GM10266 (cell line): ENCODE results near the gene INPPL1.
"Not testable (repeated sequence)": the region's sequence is repeated elsewhere in the genome, so short reads cannot be mapped to it uniquely, and the experiment has no call there.

ENCODE experiments used
- DNase-seq: peaks from one replicate; pipeline ENCODE4 v3.0.0; 2012; ENCODE audit errors: extremely low spot score
- TF ChIP-seq, protein P1 (sequence below): IDR thresholded peaks from 2 replicates; pipeline ENCODE4 v1.5.1; 2012; ENCODE audit warnings: mild to moderate bottlenecking, low read depth; ENCODE audit not compliant: control insufficient read depth, insufficient read depth; ENCODE audit errors: missing control alignments

INPPL1 gene

DNA sequence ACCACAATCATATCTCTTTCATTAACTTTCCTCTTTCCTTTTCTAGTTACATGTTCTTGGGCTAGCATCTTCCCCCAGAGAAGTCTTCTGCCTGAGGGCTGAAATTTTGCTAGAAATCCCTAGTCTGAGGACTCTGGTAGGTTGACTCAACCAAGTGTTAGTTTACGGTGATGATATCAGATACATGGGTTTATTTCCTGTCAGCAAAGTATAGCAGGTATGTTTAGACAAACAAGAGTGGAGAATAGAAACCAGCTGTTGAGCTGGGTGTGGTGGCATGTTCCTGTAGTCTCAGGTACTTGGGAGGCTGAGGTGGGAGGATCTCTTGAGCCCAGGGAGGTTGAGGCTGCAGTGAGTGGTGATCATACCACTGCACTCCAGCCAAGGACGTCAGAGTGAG lies 21.4 kb upstream of the INPPL1 start:
- DNase-seq, result no peak
- TF ChIP-seq, protein P1, sequence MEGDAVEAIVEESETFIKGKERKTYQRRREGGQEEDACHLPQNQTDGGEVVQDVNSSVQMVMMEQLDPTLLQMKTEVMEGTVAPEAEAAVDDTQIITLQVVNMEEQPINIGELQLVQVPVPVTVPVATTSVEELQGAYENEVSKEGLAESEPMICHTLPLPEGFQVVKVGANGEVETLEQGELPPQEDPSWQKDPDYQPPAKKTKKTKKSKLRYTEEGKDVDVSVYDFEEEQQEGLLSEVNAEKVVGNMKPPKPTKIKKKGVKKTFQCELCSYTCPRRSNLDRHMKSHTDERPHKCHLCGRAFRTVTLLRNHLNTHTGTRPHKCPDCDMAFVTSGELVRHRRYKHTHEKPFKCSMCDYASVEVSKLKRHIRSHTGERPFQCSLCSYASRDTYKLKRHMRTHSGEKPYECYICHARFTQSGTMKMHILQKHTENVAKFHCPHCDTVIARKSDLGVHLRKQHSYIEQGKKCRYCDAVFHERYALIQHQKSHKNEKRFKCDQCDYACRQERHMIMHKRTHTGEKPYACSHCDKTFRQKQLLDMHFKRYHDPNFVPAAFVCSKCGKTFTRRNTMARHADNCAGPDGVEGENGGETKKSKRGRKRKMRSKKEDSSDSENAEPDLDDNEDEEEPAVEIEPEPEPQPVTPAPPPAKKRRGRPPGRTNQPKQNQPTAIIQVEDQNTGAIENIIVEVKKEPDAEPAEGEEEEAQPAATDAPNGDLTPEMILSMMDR, result no peak

DNA sequence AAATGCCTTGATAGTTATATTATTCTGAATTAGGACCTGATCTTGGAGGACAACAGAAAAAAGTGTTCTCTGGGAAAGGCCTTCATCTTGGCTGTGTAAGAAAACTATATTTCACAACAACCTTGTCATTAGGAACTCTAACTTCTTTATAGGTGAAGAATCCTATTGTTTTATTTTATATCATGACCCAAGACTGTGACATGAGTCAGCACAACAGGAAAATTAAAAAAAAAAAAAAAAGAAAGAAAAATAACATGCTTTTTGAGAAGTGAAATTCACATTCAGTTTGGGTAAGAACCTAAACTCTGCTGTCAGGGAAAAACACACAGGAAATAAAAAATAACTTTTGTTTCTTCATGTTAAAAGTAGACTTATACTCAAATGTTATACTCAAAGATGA lies 19.7 kb upstream of the INPPL1 start:
- TF ChIP-seq, protein P1, result no peak
- DNase-seq, result no peak

DNA sequence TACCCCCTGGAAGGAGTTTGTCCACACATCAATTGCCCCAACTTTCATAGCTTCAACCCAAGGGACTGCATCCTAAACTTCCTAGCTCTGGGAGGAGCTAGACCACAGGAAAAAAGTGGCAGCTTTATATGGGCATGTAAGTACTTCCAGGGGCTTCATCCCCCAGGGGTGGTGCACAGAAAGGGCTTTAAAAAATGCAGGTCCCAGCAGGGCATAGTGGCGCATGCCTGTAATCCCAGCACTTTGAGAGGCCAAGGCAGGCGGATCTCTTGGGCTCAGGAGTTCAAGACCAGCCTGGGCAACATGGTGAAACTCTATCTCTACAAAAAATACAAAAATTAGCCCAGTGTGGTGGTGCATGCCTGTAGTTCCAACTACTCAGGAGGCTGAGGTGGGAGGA lies 17.8 kb upstream of the INPPL1 start:
- not testable (repeated sequence) for DNase-seq

DNA sequence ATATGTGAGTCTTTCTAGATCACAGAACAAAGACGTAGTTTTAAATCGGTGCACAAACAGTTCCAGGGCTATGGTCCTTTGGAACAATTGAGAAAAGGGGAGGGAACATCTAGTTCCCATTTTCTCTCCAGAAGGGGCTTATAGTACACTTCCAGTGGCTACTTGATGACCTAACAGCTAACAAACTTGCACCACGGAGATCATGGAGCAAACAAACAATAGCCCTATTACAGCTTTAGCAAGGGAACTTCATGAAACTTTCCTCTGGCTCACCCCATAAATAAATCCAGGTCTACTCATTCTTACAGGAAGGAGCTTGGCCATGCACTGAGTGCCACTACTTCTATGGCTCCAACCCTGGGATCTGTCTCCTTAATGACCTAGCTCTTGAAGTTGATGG lies 16.3 kb upstream of the INPPL1 start:
- TF ChIP-seq, protein P1, result no peak
- DNase-seq, result no peak

DNA sequence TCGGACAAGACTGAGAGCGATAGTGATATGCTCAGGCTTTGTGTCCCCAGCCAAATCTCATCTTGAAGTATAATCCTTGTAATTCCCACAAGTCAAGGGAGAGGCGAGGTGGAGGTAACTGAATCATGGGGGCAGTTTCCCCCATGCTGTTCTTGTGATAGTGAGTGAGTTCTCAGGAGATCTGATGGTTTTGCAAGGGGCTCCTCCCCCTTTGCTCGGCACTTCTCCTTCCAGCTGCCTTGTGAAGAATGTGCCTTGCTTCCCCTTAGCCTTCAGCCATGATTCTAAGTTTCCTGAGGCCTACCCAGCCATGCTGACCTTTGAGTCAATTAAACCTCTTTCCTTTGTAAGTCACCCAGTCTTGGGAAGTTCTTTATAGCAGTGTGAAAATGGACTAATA lies 15.5 kb upstream of the INPPL1 start:
- TF ChIP-seq, protein P1, result no peak
- DNase-seq, result no peak

DNA sequence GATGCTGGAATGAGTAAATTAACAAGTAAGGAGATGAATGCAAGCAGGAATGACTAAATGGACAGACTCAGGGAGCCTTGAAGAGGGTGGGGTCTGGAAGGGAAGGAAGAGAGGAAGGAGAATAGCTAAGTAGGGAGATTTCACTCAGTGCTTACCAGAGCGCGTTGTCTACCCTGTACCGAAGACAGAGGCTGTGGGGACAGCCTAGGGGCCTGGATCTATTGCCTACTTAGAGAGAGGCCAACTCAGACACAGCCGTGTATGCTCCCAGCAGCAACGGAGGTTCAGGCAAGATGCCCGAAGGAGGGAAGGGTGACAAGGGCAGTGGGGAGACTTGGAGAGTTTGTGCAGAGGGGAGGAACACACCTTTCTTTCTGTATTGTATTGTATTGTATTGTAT lies 7.9 kb upstream of the INPPL1 start, which contains the start of gene FOLR2:
TSS of gene FOLR2 (plus strand) at position 157 of the 400 bp plus-strand sequence. CDS start 1,791 bp downstream, outside the sequence.
- DNase-seq, result no peak
- TF ChIP-seq, protein P1, result no peak

DNA sequence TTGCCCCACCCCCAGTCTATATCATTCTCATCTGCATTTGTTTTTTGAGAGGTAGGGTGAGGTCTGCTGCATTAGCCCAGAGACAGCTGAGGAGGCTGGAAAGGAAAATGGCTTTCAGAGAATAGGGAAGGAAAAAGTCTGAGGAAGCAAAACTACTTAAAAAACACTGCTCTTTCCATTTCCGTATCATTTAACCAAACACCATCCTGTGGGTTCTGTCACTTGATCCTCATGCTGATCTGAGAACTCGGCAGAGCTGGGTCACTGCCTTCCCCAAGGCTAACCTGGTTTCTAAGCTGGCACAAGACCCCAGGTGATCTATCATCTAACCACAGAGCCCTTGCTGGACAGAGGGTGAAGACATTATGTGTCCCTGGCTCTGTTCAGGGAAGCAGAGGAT lies 6.7 kb upstream of the INPPL1 start:
- TF ChIP-seq, protein P1, result no peak
- DNase-seq, result no peak

DNA sequence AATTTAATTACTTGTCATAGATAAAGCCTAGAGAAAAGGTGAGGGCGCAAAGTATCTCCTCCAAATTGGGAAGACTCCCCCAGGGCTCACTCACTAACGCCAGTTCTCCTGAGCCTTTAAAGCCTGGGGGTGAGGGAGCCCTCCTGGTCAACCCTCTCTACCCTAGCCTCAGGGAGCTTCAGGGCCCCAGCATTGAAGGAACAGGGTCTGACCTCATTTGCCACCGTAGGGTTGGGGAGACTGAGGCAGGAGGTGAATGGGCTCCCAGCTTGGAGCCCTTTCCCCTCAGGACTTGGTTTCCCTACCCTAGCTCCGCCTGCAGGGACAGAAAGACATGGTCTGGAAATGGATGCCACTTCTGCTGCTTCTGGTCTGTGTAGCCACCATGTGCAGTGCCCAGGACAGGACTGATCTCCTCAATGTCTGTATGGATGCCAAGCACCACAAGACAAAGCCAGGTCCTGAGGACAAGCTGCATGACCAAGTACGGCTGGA lies 6.3 kb upstream of the INPPL1 start:
- no peak for DNase-seq
- TF ChIP-seq, protein P1, result no peak
